ENCODE data around the gene LGI4. TPM values are rescaled to one million over a fixed set of nuclear protein-coding genes. Genes with fewer than 3 reads are reported as not detected.

LGI4 gene
- total and polyA plus RNA-seq, 4 donors = 0.18 to 1.5 (median 1.1) TPM

GRCh38 chr19:35140207-35140961, 5.5 kb upstream of the LGI4 start:
- Histone ChIP-seq H3K36me3 (ENCODE audit: control insufficient read depth in 4 of 4, insufficient read depth in 3 of 4, low read depth in 1 of 4, low read length in 3 of 4) (no peaks in the 10 kb centered on the region), H3K9ac (ENCODE audit: low read depth in 1 of 2, low read length in 2 of 2) (peak overlapping the region; percentile 78 to 79), H3K27me3 (ENCODE audit: control insufficient read depth in 4 of 4, insufficient read depth in 4 of 4, low read length in 3 of 4) (no peaks in the 10 kb centered on the region), H3K4me1 (ENCODE audit: control insufficient read depth in 4 of 4, insufficient read depth in 4 of 4, low read length in 3 of 4) (peaks cover 16 to 52% (median 38%) of the 10 kb centered on the region in 4 donors), H3K9me3 (ENCODE audit: control insufficient read depth in 4 of 4, low read length in 3 of 4) (no peaks in the 10 kb centered on the region), H3K27ac (ENCODE audit: low read depth in 1 of 2, low read length in 2 of 2) (peak overlapping the region; percentile 97 to 99), H3K4me3 (ENCODE audit: low read depth in 1 of 3, low read length in 3 of 3) (peak overlapping the region; percentile 50 to 68 (median 51))
- DNase-seq (ENCODE audit: low spot score) = no peak
- TF ChIP-seq JUND (IDR thresholded peaks at IDR 0.05) (no peak), ATF3 (IDR thresholded peaks at IDR 0.05) (no peak), FOXA2 (IDR thresholded peaks at IDR 0.05) (no peak), TAF1 (conservative IDR thresholded peaks at IDR 0.05) (no peak), CTCF (IDR thresholded peaks at IDR 0.05; ENCODE audit: low read depth, low read length, missing input control) (no peak), FOXA1 (IDR thresholded peaks at IDR 0.05) (no peak), REST (IDR thresholded peaks at IDR 0.05) (no peak), NR2F2 (IDR thresholded peaks at IDR 0.05) (no peak), MAX (IDR thresholded peaks at IDR 0.05) (no peak), YY1 (IDR thresholded peaks at IDR 0.05) (no peak), RXRA (IDR thresholded peaks at IDR 0.05) (no peak), GABPA (IDR thresholded peaks at IDR 0.05 in 1 of 2, conservative IDR thresholded peaks at IDR 0.05 in 1 of 2) (no peak), HNF4G (IDR thresholded peaks at IDR 0.05) (no peak), ZBTB33 (IDR thresholded peaks at IDR 0.05) (no peak), EGR1 (IDR thresholded peaks at IDR 0.05; ENCODE audit: low read depth in 2 of 2) (no peak)
- WGBS = 33% methylated on average over 12 of the region's 12 CpGs
